Naive thymus-derived CD8-positive, alpha-beta T cell (primary cell): Measurements from ENCODE around the gene SLC7A10. TPM values are rescaled to one million over a fixed set of nuclear protein-coding genes. Genes with fewer than 3 reads are reported as not detected.
"Not testable (repeated sequence)": the region's sequence is repeated elsewhere in the genome, so short reads cannot be mapped to it uniquely, and the experiment has no call there.

Source experiments
- ATAC-seq, 2 donors: fragments of 150-1000 bp; cut with Tn5 transposase in 1 of 2; sonication (Bioruptor Pico), chemical (Tn5 transposase) in 1 of 2; 1 replicate in 1 of 2; 2 replicates in 1 of 2; pipeline ENCODE4 v1.10.0; 2021; ENCODE audit warnings: mild to moderate bottlenecking in 2 of 2, moderate library complexity in 2 of 2
- POLR2A ChIA-PET: fragments of 350-600 bp; sonication (Branson Sonifier 250); formaldehyde crosslinking; loops from one replicate; lab custom pipeline; 2021; ENCODE audit warnings: antibody characterized with exemption; lab: Charles Lee
- DNase-seq, 10 donors: peaks; one replicate each; pipeline versions ENCODE4 v3.0.0 to v3.0.0-alpha.2; 2020 to 2022
- H3K27ac Mint-ChIP-seq, 10 donors: one replicate each; pipeline ENCODE4 v1.8.0; 2020 to 2022; ENCODE audit warnings: mild to moderate bottlenecking in 10 of 10, mixed read lengths in 10 of 10, moderate library complexity in 4 of 10, inconsistent platforms in 1 of 10
- H3K27me3 Mint-ChIP-seq, 5 donors: one replicate each; pipeline ENCODE4 v1.8.0; 2021 to 2022; ENCODE audit warnings: mixed read lengths in 5 of 5
- H3K36me3 Mint-ChIP-seq, 3 donors: one replicate each; pipeline ENCODE4 v1.8.0; 2020 to 2022; ENCODE audit warnings: mixed read lengths in 3 of 3, mild to moderate bottlenecking in 2 of 3, inconsistent platforms in 1 of 3
- H3K4me1 Mint-ChIP-seq, 4 donors: one replicate each; pipeline ENCODE4 v1.8.0; 2021 to 2022; ENCODE audit warnings: mixed read lengths in 4 of 4
- H3K4me3 Mint-ChIP-seq, 10 donors: one replicate each; pipeline ENCODE4 v1.8.0; 2020 to 2022; ENCODE audit warnings: mild to moderate bottlenecking in 10 of 10, mixed read lengths in 10 of 10, moderate library complexity in 6 of 10, inconsistent platforms in 1 of 10
- H3K9me3 Mint-ChIP-seq, 9 donors: one replicate each; pipeline ENCODE4 v1.8.0; 2020 to 2022; ENCODE audit warnings: mixed read lengths in 9 of 9, mild to moderate bottlenecking in 3 of 9, inconsistent platforms in 1 of 9, moderate library complexity in 1 of 9
- polyA plus RNA-seq, 3 donors: library from polyadenylated mRNA; unstranded; fragments of 300-500 nt; fragmentation: Illumina TruSeq; gene quantifications; one replicate each; pipeline ENCODE4 v1.2.3, GENCODE V29; 2021
- total RNA-seq, 8 experiments: library from RNA in 2 of 8; stranded (reverse) in 2 of 8; gene quantifications; one replicate each; pipeline ENCODE4 v1.2.3 and lab custom pipeline; 2021 to 2026

SLC7A10 gene
- total and polyA plus RNA-seq, 5 experiments from 2014 or later, result not detected

- Mint-ChIP-seq H3K4me1 (peaks cover 6 to 16% (median 11%) of the 10 kb centered on the region in 4 donors), H3K27me3 (peaks cover 16 to 40% (median 26%) of the 10 kb centered on the region in 5 donors)
- H3K4me3 Mint-ChIP-seq, H3K36me3 Mint-ChIP-seq, H3K27ac Mint-ChIP-seq, POLR2A ChIA-PET, DNase-seq, H3K9me3 Mint-ChIP-seq, ATAC-seq: not testable (repeated sequence)
Measured at GRCh38 chr19:33191092-33191491, 34.6 kb downstream of the SLC7A10 start.

DNA sequence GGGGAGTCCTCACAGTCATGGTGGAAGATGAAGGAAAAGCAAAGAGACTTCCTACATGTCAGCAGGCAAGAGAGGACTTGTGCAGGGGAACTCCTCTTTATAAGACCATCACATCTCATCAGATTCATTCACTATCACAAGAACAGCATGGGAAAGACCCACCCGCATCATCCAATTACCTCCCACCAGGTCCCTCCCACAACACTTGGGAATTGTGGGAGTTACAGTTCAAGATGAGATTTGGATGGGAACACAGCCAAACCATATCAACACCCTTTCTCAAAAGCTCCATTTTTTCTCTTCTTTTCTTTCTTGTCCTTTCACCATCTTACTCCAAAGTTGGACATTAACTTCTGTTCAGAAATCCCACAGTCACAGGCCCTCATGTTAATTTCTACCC is 36.2 kb downstream of the SLC7A10 start:
- no peak for ATAC-seq
- H3K27me3 Mint-ChIP-seq, result peaks cover 16 to 40% (median 26%) of the 10 kb centered on the region in 5 donors
- POLR2A ChIA-PET, result no interaction called here
- no peak overlapping the region for H3K27ac Mint-ChIP-seq
- H3K4me3 Mint-ChIP-seq, result no peak overlapping the region
- peaks cover 0 to 3% (median 0%) of the 10 kb centered on the region in 3 donors for H3K36me3 Mint-ChIP-seq
- DNase-seq, result no peak
- no peaks in the 10 kb centered on the region for H3K9me3 Mint-ChIP-seq
- H3K4me1 Mint-ChIP-seq, result peaks cover 6 to 19% (median 13%) of the 10 kb centered on the region in 4 donors

GRCh38 chr19:33187183-33187540 is 38.5 kb downstream of the SLC7A10 start:
- POLR2A ChIA-PET, result no interaction called here
- H3K4me1 Mint-ChIP-seq, result peaks cover 4 to 15% (median 13%) of the 10 kb centered on the region in 4 donors
- no peak for ATAC-seq
- peaks cover 4 to 22% (median 12%) of the 10 kb centered on the region in 5 donors for H3K27me3 Mint-ChIP-seq
- H3K36me3 Mint-ChIP-seq, result peaks cover 0 to 3% (median 0%) of the 10 kb centered on the region in 3 donors
- no peak overlapping the region for H3K4me3 Mint-ChIP-seq
- no peaks in the 10 kb centered on the region for H3K9me3 Mint-ChIP-seq
- DNase-seq, result no peak
- H3K27ac Mint-ChIP-seq, result no peak overlapping the region

DNA sequence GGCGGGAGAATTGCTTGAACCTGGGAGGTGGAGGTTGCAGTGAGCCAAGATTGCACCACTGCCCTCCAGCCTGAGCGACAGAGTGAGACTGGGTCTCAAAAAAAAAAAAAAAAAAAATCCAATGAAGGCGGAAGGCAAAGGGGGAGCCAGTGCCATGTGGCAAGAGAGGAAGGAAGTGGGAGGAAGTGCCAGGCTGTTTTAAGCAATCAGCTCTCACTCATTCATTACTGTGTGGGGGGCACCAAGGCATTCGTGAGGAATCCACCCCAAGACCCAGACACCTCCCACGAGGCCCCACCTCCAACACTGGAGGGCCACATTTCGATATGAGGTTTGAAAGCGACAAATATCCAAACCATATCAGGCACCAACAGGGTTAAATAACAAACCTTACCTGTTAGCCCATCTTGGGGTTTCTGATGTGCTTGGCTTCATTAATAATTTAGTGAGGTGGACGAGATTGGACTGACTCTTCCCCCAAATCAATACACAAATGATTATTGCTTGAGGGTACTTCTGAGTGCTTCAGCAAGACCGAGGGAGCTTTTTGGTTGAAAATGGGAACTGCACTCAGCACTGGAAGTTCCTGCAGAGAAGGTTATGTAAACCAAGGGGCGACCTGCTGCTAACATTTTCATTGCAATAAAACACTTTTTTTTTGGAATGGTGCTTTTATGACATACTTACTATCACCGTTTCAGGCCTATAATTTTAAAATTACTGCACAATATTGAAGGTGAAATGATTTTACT is 39.0 kb downstream of the SLC7A10 start:
- Mint-ChIP-seq H3K9me3 (no peaks in the 10 kb centered on the region), H3K36me3 (no peaks in the 10 kb centered on the region), H3K4me3 (peak overlapping the region in 8 of 10 donors; percentile 18 to 65 (median 36)), H3K4me1 (peaks cover 4 to 15% (median 13%) of the 10 kb centered on the region in 4 donors), H3K27me3 (peaks cover 0 to 16% (median 6%) of the 10 kb centered on the region in 5 donors), H3K27ac (peak overlapping the region in 2 of 10 donors; percentile 56 to 88)
- DNase-seq (peak in 1 of 10 donors; percentile 13), ATAC-seq (peak; percentile 30 to 46)
- POLR2A ChIA-PET, result interaction anchor here (0.5 to 1.4 kb wide), 3 partner anchors 10 to 234 kb away, joined by 3 to 7 read pairs (median 3); no protein-coding TSS in a partner anchor

DNA sequence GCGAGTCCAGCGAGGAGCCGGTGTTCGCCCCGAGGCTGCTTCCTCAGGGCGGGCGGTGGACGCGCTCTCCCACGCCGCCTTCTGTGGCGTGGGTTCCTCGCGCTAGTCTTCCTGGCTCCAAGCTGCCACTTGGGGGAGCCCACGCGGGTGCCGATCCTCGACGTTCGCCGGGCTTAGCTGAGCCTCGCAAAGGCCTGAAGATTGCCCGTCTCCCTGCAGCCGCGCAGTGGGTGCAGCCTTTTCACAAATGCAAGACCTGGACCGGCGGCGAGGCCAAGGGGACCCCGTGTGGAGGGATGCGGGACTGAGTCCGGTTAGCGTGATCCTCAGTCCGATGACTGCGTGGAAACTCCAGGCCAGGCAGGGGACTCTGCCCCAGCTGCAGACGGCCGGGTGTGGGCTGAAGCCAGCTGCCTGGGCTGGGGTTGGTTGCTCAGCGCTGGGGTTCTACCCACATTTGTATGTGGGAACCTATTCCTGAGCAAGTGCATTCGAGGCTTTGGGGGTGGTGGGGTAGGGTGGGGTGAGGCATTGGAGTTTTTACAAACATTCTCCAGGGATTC is 48.2 kb downstream of the SLC7A10 start:
- Mint-ChIP-seq H3K36me3 (peaks cover 0 to 4% (median 2%) of the 10 kb centered on the region in 3 donors), H3K27ac (peak overlapping the region; percentile 74 to 100 (median 99)), H3K4me1 (peaks cover 23 to 49% (median 46%) of the 10 kb centered on the region in 4 donors), H3K4me3 (peak overlapping the region; percentile 92 to 100 (median 98)), H3K9me3 (peaks cover 0 to 4% (median 0%) of the 10 kb centered on the region in 9 donors), H3K27me3 (peaks cover 0 to 4% (median 0%) of the 10 kb centered on the region in 5 donors)
- ATAC-seq, result peak; percentile 75 to 76
- POLR2A ChIA-PET, result interaction anchor here (0.6 to 6.6 kb wide), 16 partner anchors 9 to 1500 kb away, joined by 3 to 113 read pairs (median 7); partner anchors contain the start of genes CEBPG, CEP89, FAAP24 and NUDT19
- DNase-seq, result peak in 5 of 10 donors; percentile 77 to 89 (median 81)

DNA sequence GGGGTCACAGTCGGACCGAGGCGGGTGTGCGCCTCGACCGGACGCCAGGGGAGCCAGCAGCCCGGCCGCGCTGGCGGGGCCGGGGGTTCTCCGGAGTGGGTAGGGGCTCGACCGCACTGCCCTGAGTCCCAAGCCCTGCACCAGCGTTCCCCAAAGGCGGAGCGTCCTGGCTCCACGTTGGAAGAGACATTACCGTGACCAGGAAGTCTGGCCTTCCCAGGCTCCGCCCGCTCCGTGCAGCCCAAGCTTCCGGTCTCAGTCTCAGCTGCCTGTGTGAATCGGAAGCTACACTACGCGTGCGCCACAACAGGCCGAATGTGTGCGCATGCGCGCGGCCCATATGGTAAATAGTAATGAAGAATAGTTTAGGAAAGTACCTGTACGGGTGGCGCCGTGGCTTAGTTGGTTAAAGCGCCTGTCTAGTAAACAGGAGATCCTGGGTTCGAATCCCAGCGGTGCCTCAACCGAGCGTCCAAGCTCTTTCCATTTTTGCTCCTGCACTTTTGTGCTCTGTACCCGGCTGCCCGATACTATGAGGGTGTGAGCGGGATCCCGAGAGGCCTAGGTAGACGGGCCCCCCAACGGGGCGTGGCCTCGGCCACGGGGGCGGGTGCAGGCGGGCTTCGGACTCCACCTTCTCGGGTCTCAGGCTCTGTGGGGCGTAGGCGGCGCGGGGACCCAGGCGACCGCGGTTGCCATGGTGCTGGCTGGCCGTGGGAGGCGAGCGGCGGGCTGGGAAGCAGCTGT is 48.8 kb downstream of the SLC7A10 start:
- H3K27me3 Mint-ChIP-seq, result peaks cover 0 to 4% (median 0%) of the 10 kb centered on the region in 5 donors
- ATAC-seq (peak; percentile 73 to 79), DNase-seq (peak; percentile 83 to 99 (median 96))
- H3K27ac Mint-ChIP-seq, result peak overlapping the region; percentile 97 to 100 (median 99)
- peaks cover 0 to 4% (median 2%) of the 10 kb centered on the region in 3 donors for H3K36me3 Mint-ChIP-seq
- POLR2A ChIA-PET, result interaction anchor here (0.6 to 6.6 kb wide), 26 partner anchors 8 to 1500 kb away, joined by 3 to 113 read pairs (median 6); partner anchors contain the start of genes CEBPG, CEP89, DPY19L3 and FAAP24
- peak overlapping the region; percentile 92 to 100 (median 98) for H3K4me3 Mint-ChIP-seq
- peaks cover 0 to 4% (median 0%) of the 10 kb centered on the region in 9 donors for H3K9me3 Mint-ChIP-seq
- peaks cover 24 to 55% (median 53%) of the 10 kb centered on the region in 4 donors for H3K4me1 Mint-ChIP-seq

DNA sequence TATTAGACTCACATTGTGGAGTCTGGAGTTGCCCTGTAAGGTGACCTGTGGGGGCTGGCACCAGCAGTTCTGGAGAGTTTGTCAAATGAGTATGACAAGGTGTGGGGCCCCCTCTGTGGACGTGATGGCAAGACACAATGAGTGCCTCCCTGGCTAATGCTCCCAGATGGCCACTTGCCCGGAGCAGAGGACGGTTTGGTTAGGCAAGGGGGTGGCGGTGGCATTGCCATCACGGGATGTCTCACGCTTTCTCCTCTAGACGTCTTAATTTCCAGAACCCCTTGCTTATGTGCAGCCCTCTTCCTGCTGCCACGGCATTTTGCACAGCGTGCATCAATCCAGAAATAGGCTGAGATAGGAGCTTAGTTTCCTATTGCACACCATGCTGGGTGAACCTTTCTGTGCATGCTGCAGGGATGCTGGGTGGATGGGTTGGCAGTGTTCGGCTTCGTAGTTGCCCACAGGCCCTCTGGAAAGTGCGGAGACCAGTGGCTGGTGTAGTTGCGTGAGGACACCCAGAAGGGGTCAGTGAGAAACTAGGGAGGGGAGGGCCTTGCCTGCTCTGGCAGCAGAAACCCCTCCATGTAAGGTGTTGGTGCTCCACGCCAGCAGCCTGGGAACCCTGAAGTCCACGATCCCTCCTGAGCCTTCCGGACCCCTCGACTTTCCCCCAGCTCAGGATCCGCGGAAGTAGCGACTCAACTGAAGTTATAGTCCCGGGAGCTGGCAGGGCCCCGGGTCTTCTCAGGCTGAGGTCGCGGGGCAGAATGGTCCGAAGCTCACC is 49.6 kb downstream of the SLC7A10 start:
- POLR2A ChIA-PET, result interaction anchor here (0.5 to 6.6 kb wide), 23 partner anchors 8 to 1501 kb away, joined by 3 to 113 read pairs (median 6); partner anchors contain the start of genes CEBPG, CEP89, DPY19L3 and FAAP24
- DNase-seq, result peak in 3 of 10 donors; percentile 10 to 24 (median 10)
- peak in 1 of 2 donors; percentile 1 for ATAC-seq
- H3K4me3 Mint-ChIP-seq, result peak overlapping the region; percentile 92 to 100 (median 98)
- peaks cover 24 to 60% (median 56%) of the 10 kb centered on the region in 4 donors for H3K4me1 Mint-ChIP-seq
- peaks cover 0 to 4% (median 0%) of the 10 kb centered on the region in 9 donors for H3K9me3 Mint-ChIP-seq
- peaks cover 0 to 4% (median 0%) of the 10 kb centered on the region in 5 donors for H3K27me3 Mint-ChIP-seq
- H3K36me3 Mint-ChIP-seq, result peaks cover 0 to 4% (median 2%) of the 10 kb centered on the region in 3 donors
- peak overlapping the region; percentile 97 to 100 (median 99) for H3K27ac Mint-ChIP-seq

DNA sequence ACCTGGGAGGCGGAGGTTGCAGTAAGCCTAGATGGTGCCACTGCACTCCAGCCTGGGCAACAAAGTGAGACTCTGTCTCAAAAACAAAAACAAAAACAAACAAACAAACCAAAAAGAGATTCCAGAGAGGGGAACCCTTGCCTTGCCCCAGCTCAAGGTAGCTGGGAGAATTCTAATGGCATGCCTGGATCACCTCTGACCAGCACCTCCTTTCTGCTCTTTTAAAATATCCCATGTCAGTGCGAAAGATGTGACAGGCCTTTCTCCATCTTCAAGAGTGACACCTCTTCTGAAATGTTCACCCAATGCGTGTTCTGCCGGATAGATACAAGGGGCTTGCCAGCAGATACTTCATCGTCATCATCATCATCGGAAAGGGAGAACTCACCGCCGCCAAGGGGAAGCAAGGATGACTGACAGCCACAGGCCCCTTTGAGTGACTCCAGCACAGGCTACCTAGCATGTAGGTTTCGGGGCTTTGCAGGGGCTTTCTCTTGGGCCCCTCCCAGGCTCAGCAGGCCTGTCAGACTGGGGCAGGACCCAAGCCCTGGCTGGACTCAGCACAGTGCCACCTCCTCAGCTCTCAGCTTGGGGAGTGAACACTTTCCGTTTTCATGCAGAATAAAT is 50.4 kb downstream of the SLC7A10 start:
- Mint-ChIP-seq H3K36me3 (peaks cover 0 to 4% (median 2%) of the 10 kb centered on the region in 3 donors), H3K27me3 (peaks cover 0 to 4% (median 0%) of the 10 kb centered on the region in 5 donors), H3K4me1 (peaks cover 24 to 62% (median 56%) of the 10 kb centered on the region in 4 donors), H3K9me3 (peaks cover 0 to 4% (median 0%) of the 10 kb centered on the region in 9 donors), H3K27ac (peak overlapping the region; percentile 49 to 100 (median 98)), H3K4me3 (peak overlapping the region; percentile 92 to 100 (median 98))
- POLR2A ChIA-PET, result interaction anchor here (0.5 to 6.6 kb wide), 8 partner anchors 9 to 996 kb away, joined by 3 to 113 read pairs (median 7); partner anchors contain the start of genes CEBPG and DPY19L3
- no peak for DNase-seq
- ATAC-seq, result no peak

DNA sequence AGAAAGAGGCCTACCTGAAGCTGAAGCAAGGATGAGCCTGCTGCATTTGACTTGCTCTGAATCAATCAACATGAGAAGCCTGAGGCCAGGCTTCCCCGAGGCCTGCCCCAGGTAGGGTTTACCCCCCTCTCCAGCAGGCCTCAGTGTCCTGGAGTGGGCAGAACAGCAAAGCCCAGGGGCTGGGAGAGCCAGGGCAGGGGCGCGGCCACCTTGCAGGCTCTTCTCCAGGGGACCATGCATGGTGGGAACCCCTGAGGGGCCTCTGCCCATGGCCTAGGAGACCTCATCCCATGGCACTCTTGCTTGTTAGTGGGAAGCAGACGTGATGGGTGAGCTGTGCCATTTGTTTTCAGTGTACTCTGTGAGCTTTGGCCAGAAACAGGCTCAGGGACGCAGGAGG is 51.5 kb downstream of the SLC7A10 start:
- peak overlapping the region in 1 of 10 donors; percentile 41 for H3K27ac Mint-ChIP-seq

GRCh38 chr19:33171916-33172359 is 53.7 kb downstream of the SLC7A10 start:
- no peak overlapping the region for H3K4me3 Mint-ChIP-seq
- DNase-seq, result no peak
- POLR2A ChIA-PET, result interaction anchor here (6.6 kb wide), 1 partner anchor 11 kb away, joined by 113 read pairs; no protein-coding TSS in a partner anchor

More for the DNA sequence above, 51.5 kb downstream of the SLC7A10 start:
- H3K36me3 Mint-ChIP-seq, result peaks cover under 1 to 4% (median 4%) of the 10 kb centered on the region in 3 donors
- peak overlapping the region in 6 of 10 donors; percentile 13 to 100 (median 30) for H3K4me3 Mint-ChIP-seq
- peaks cover 0 to 4% (median 0%) of the 10 kb centered on the region in 5 donors for H3K27me3 Mint-ChIP-seq
- H3K9me3 Mint-ChIP-seq, result peaks cover 0 to 4% (median 0%) of the 10 kb centered on the region in 9 donors
- DNase-seq, result no peak
- H3K4me1 Mint-ChIP-seq, result peaks cover 24 to 59% (median 52%) of the 10 kb centered on the region in 4 donors
- POLR2A ChIA-PET, result interaction anchor here (6.6 kb wide), 1 partner anchor 13 kb away, joined by 113 read pairs; no protein-coding TSS in a partner anchor
- ATAC-seq, result no peak

More at GRCh38 chr19:33171916-33172359, 53.7 kb downstream of the SLC7A10 start:
- H3K36me3 Mint-ChIP-seq, result peaks cover 2 to 13% (median 9%) of the 10 kb centered on the region in 3 donors
- H3K9me3 Mint-ChIP-seq, result peaks cover 0 to 19% (median 5%) of the 10 kb centered on the region in 9 donors
- no peak for ATAC-seq
- H3K27ac Mint-ChIP-seq, result no peak overlapping the region
- H3K27me3 Mint-ChIP-seq, result peaks cover 0 to 3% (median 0%) of the 10 kb centered on the region in 5 donors
- peaks cover 23 to 53% (median 49%) of the 10 kb centered on the region in 4 donors for H3K4me1 Mint-ChIP-seq
